ENCODE measurements around the gene A3GALT2.

- no peak for TF ChIP-seq CTCF (IDR thresholded peaks at IDR 0.05; ENCODE audit: low read depth, low read length)
- no peak for TF ChIP-seq MYC (IDR thresholded peaks at IDR 0.05; ENCODE audit: low read depth, low read length)
- TF ChIP-seq POLR2A (IDR thresholded peaks at IDR 0.05; ENCODE audit: extremely low read depth, insufficient read length): no peak
Measured at GRCh38 chr1:33358114-33358794, 37.4 kb upstream of the A3GALT2 start.

Data from NB4 (cell line).